GM19452 (cell line): ENCODE data around the gene BSND.

Experiments
- ATAC-seq: cut with Tn5 transposase; IDR thresholded peaks from one replicate; pipeline ENCODE4 v1.9.1; 2021; ENCODE audit not compliant: unreplicated experiment

BSND gene

DNA sequence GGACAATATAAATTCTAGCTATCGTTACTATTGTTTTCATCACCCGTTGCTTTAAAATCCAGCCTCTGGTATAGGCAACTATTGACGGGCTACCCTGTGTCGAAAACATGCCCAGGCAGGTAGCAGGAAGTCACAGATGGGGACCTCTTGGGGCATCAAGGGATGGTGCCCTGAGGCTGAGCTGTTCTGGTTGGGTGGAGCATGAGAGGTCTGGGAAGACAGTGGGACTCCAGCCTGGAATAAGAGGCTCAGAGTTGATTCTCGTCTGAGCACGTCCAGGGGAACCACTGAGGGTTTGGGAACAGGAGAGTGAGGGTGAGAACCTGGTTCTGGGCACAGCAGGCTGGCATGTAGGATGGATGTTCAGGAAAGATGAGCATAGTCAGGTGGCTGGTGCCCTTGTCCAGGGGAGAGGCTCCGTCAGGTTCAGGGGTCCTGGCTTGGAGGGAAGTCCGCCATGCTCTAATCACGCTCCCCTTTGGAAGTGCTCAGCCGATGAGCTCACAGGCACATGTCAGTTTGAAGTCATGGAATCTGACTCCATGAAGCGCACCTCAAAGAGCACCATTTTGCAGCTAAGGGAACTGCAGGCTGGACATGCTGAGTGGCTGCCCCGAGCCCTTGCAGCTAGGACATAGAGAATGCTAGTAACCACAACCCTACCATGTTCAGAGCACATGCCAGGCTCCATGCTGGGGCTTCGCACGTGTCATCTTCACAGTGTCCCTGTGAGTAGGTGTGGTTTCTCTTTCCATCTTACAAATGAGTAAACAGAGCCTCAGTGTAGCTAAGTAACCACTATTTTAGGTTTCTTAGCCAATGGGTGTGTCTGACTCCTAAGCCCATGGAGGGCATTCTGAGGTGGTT, 61.6 kb downstream of the BSND start:
- ATAC-seq = no peak

DNA sequence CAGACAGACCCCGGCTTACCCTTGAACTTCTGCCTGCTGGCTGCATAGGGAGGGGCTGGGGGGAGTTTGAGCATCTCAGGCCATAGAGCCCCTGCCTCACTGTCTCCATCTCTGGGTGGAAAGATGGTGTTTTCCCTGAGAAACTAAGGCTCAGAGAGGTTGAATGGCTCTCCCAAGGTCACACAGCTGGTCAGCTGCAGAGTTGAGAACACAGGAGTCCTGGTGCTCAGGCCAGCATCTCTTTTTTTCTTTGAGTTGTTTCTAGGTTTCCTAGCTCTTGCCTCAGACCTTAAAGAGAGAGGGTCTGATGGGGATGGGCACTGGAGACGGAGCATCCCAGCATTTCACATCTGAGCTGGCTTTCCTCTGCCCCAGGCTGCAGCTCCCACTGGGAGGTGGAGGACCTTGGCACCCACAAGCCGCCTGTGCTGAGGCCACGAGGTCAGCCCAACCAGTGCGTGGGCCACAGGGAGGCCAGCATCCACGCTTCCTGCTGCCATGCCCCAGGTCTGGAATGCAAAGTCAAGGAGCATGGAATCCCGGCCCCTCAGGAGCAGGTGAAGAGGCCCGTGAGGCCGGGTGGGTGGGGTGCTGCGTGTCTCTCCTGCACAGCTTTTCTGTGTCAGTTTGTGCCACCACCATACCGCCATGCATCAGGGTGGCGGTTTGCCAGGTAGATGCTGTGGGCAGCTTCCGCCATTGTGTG, 62.4 kb downstream of the BSND start:
- ATAC-seq = no peak
